Osteoblast (primary cell): ENCODE data around the gene ARL14EPL. TPM values are rescaled to one million over a fixed set of nuclear protein-coding genes. Genes with fewer than 3 reads are reported as not detected.

ENCODE experiments used
- DNase-seq: peaks from one replicate; pipeline ENCODE4 v3.0.0; 2011; ENCODE audit warnings: low spot score, mixed read lengths; ENCODE audit not compliant: insufficient read length; ENCODE audit errors: missing footprints
- H2AFZ ChIP-seq: 2 replicates; pipeline ENCODE4 v1.6.0; 2011; ENCODE audit warnings: mild to moderate bottlenecking, low read length
- H3K27ac ChIP-seq: 2 replicates; pipeline ENCODE4 v1.5.1; 2011; ENCODE audit warnings: mild to moderate bottlenecking, low read depth, low read length, moderate library complexity
- H3K27me3 ChIP-seq: 2 replicates; pipeline ENCODE4 v1.6.0; 2012; ENCODE audit warnings: mild to moderate bottlenecking, control low read depth, inconsistent platforms, low read length, moderate library complexity; ENCODE audit not compliant: insufficient read depth
- H3K36me3 ChIP-seq: 2 replicates; pipeline ENCODE4 v1.5.1; 2011; ENCODE audit warnings: mild to moderate bottlenecking, low read length, control low read depth, moderate library complexity; ENCODE audit not compliant: insufficient read depth
- H3K4me1 ChIP-seq: 2 replicates; pipeline ENCODE4 v1.5.1; 2011; ENCODE audit warnings: mild to moderate bottlenecking, low read length, control low read depth, moderate library complexity; ENCODE audit not compliant: insufficient read depth
- H3K4me2 ChIP-seq: 2 replicates; pipeline ENCODE4 v1.6.0; 2011; ENCODE audit warnings: mild to moderate bottlenecking, low read length; ENCODE audit not compliant: insufficient read depth
- H3K4me3 ChIP-seq: fragments of 200-600 bp; sonication (generic); 3 replicates; pipeline ENCODE4 v1.5.1; 2012; ENCODE audit warnings: mild to moderate bottlenecking, low read length, inconsistent platforms; ENCODE audit not compliant: insufficient read depth
- H3K79me2 ChIP-seq: 2 replicates; pipeline ENCODE4 v1.6.0; 2012; ENCODE audit warnings: mild to moderate bottlenecking, low read length, control low read depth, inconsistent platforms; ENCODE audit not compliant: insufficient read depth
- H3K9me3 ChIP-seq: 2 replicates; pipeline ENCODE4 v1.5.1; 2011; ENCODE audit warnings: low read depth, low read length, control low read depth
- H4K20me1 ChIP-seq: 2 replicates; pipeline ENCODE4 v1.6.0; 2012; ENCODE audit warnings: mild to moderate bottlenecking, low read length, control low read depth; ENCODE audit not compliant: insufficient read depth
- CTCF ChIP-seq: IDR thresholded peaks from 2 replicates; pipeline ENCODE4 v1.5.1; 2011; ENCODE audit warnings: mild to moderate bottlenecking, low read depth, low read length, moderate library complexity; ENCODE audit errors: extremely low read depth
- total RNA-seq: library from RNA; depleted of rRNA; stranded (reverse); fragments of >200 nt; gene quantifications from 2 replicates; pipeline ENCODE4 v1.2.3, GENCODE V29; 2012

Gene ARL14EPL
- total RNA-seq, 1 donor = not detected

- DNase-seq = no peak
- no peaks in the 10 kb centered on the region for H3K9me3 ChIP-seq
These were observed 39.4 kb upstream of the ARL14EPL start for GRCh38 chr5:115992848-115993350.

GRCh38 chr5:115995351-115995750 lies 36.9 kb upstream of the ARL14EPL start:
- Histone ChIP-seq H3K36me3 (no peaks in the 10 kb centered on the region), H3K79me2 (no peaks in the 10 kb centered on the region), H2AFZ (no peak overlapping the region), H3K4me1 (no peaks in the 10 kb centered on the region), H3K4me2 (no peak overlapping the region), H3K27me3 (no peaks in the 10 kb centered on the region), H3K4me3 (no peak overlapping the region), H3K9me3 (no peaks in the 10 kb centered on the region), H4K20me1 (no peaks in the 10 kb centered on the region), H3K27ac (no peak overlapping the region)
- no peak for TF ChIP-seq CTCF
- DNase-seq = no peak

More at GRCh38 chr5:115992848-115993350, 39.4 kb upstream of the ARL14EPL start:
- H3K4me1 ChIP-seq = no peaks in the 10 kb centered on the region
- no peak overlapping the region for H2AFZ ChIP-seq
- no peak overlapping the region for H3K27ac ChIP-seq
- no peaks in the 10 kb centered on the region for H3K27me3 ChIP-seq
- no peaks in the 10 kb centered on the region for H4K20me1 ChIP-seq
- H3K36me3 ChIP-seq = no peaks in the 10 kb centered on the region
- no peaks in the 10 kb centered on the region for H3K79me2 ChIP-seq
- no peak overlapping the region for H3K4me2 ChIP-seq
- H3K4me3 ChIP-seq = no peak overlapping the region
- TF ChIP-seq CTCF = no peak

GRCh38 chr5:116002116-116002906 lies 30.0 kb upstream of the ARL14EPL start:
- no peaks in the 10 kb centered on the region for H3K36me3 ChIP-seq
- H2AFZ ChIP-seq = peak overlapping the region; percentile 19
- no peak overlapping the region for H3K4me3 ChIP-seq
- DNase-seq = no peak
- H3K27ac ChIP-seq = no peak overlapping the region
- TF ChIP-seq CTCF = no peak
- H3K4me1 ChIP-seq = no peaks in the 10 kb centered on the region
- no peaks in the 10 kb centered on the region for H3K27me3 ChIP-seq
- no peaks in the 10 kb centered on the region for H3K9me3 ChIP-seq
- no peaks in the 10 kb centered on the region for H4K20me1 ChIP-seq
- H3K4me2 ChIP-seq = no peak overlapping the region
- H3K79me2 ChIP-seq = no peaks in the 10 kb centered on the region

- Histone ChIP-seq H2AFZ (no peak overlapping the region), H3K79me2 (no peaks in the 10 kb centered on the region)
These were observed 28.0 kb upstream of the ARL14EPL start for GRCh38 chr5:116004248-116004647.

More at GRCh38 chr5:116004248-116004647, 28.0 kb upstream of the ARL14EPL start:
- no peak for DNase-seq
- no peaks in the 10 kb centered on the region for H3K36me3 ChIP-seq
- H3K4me2 ChIP-seq = no peak overlapping the region
- no peak for TF ChIP-seq CTCF
- H4K20me1 ChIP-seq = no peaks in the 10 kb centered on the region
- H3K4me3 ChIP-seq = no peak overlapping the region
- H3K4me1 ChIP-seq = no peaks in the 10 kb centered on the region
- no peaks in the 10 kb centered on the region for H3K9me3 ChIP-seq
- H3K27ac ChIP-seq = no peak overlapping the region
- no peaks in the 10 kb centered on the region for H3K27me3 ChIP-seq
